ENCODE measurements around the gene UBE2M.

The UBE2M gene

DNA sequence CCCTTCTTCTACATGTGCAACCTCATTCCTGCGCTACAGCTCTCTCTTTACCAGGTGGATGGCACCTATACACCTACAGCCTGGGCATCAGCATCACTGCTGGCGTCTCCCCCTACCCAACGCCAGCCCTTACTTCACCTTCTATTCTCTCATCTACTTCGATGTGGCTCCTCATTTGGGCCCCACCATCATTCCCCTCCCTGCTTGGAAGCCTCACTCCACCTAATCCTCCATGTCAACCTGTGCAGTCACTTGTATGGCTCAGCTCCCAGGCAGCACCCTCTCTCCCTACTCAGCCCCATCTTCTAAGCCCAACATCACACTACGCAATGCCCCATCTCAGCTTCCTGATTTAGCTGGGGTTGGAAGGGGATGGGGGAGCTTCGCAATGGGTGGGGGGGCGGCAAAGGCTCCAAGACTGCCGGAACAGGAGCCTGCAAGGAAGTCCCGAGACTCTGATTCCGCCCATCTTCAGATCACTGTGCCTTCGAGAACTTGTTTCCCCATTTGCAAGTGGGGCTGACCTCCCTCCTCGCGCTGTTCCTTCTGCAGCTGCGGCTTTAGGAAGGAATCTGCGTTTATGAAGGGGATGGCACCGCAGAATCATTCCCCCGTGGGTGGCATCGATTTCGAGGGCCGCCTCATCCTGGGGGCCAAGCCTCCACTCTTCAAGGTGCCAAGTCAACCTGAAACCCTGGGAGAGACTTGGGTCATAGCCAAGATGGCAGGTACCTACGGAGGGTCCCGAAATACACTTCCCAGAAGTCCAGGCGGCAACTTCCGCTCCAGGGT lies 13.8 kb upstream of the UBE2M start:
- Histone ChIP-seq H3K27ac (ENCODE audit: low read length) (peak overlapping the region; percentile 93), H2AFZ (ENCODE audit: low read depth, low read length) (peak overlapping the region; percentile 78), H3K9ac (ENCODE audit: low read depth, low read length) (peak overlapping the region; percentile 63), H3K27me3 (ENCODE audit: insufficient read depth, low read length, poor library complexity) (no peaks in the 10 kb centered on the region), H3K36me3 (ENCODE audit: insufficient read depth, low read length) (peaks cover 29% of the 10 kb centered on the region), H3K9me3 (ENCODE audit: insufficient read depth, low read length, severe bottlenecking) (no peaks in the 10 kb centered on the region), H3K4me3 (ENCODE audit: low read depth in 1 of 2, low read length in 2 of 2) (peak overlapping the region; percentile 18 to 68; a peak in 3 of 4 replicates), H3K79me2 (ENCODE audit: insufficient read depth, low read length) (peaks cover 19% of the 10 kb centered on the region), H4K20me1 (ENCODE audit: insufficient read depth, low read length) (0 out of 2 replicates have a peak, but pooled peaks cover 4% of the 10 kb centered on the region), H3K4me2 (ENCODE audit: insufficient read depth, low read length) (peak overlapping the region; percentile 79), H3K4me1 (ENCODE audit: insufficient read depth, low read length) (peaks cover 35% of the 10 kb centered on the region)
- ATAC-seq (ENCODE audit: insufficient read depth, low read depth) (no peak), DNase-seq (no peak)
- no peak for TF ChIP-seq CTCF (IDR thresholded peaks at IDR 0.05; ENCODE audit: borderline replicate concordance, extremely low read depth, low read length, poor library complexity, severe bottlenecking)
- TF ChIP-seq EZH2 (IDR thresholded peaks at IDR 0.05; ENCODE audit: borderline replicate concordance, low read depth, low read length, severe bottlenecking), result no peak

- Histone ChIP-seq H3K9ac (ENCODE audit: low read depth, low read length) (no peak overlapping the region), H3K27ac (ENCODE audit: low read length) (no peak overlapping the region), H2AFZ (ENCODE audit: low read depth, low read length) (no peak overlapping the region), H3K4me3 (ENCODE audit: low read depth in 1 of 2, low read length in 2 of 2) (peak overlapping the region in 1 of 2 experiments; percentile 68; a peak in 1 of 4 replicates), H3K4me1 (ENCODE audit: insufficient read depth, low read length) (peaks cover 35% of the 10 kb centered on the region), H3K79me2 (ENCODE audit: insufficient read depth, low read length) (peaks cover 19% of the 10 kb centered on the region), H3K27me3 (ENCODE audit: insufficient read depth, low read length, poor library complexity) (no peaks in the 10 kb centered on the region), H3K9me3 (ENCODE audit: insufficient read depth, low read length, severe bottlenecking) (no peaks in the 10 kb centered on the region), H3K36me3 (ENCODE audit: insufficient read depth, low read length) (peaks cover 33% of the 10 kb centered on the region), H3K4me2 (ENCODE audit: insufficient read depth, low read length) (peak overlapping the region; percentile 79), H4K20me1 (ENCODE audit: insufficient read depth, low read length) (0 out of 2 replicates have a peak, but pooled peaks cover 5% of the 10 kb centered on the region)
- ATAC-seq (ENCODE audit: insufficient read depth, low read depth), result no peak
- no peak for TF ChIP-seq CTCF (IDR thresholded peaks at IDR 0.05; ENCODE audit: borderline replicate concordance, extremely low read depth, low read length, poor library complexity, severe bottlenecking)
- no peak for TF ChIP-seq EZH2 (IDR thresholded peaks at IDR 0.05; ENCODE audit: borderline replicate concordance, low read depth, low read length, severe bottlenecking)
- DNase-seq, result peak; percentile 3
Measured at GRCh38 chr19:58571575-58571947, 13.2 kb upstream of the UBE2M start.

- no peak for TF ChIP-seq CTCF (IDR thresholded peaks at IDR 0.05; ENCODE audit: borderline replicate concordance, extremely low read depth, low read length, poor library complexity, severe bottlenecking)
- Histone ChIP-seq H3K27ac (ENCODE audit: low read length) (no peak overlapping the region), H3K79me2 (ENCODE audit: insufficient read depth, low read length) (peaks cover 18% of the 10 kb centered on the region), H4K20me1 (ENCODE audit: insufficient read depth, low read length) (0 out of 2 replicates have a peak, but pooled peaks cover 5% of the 10 kb centered on the region), H3K4me1 (ENCODE audit: insufficient read depth, low read length) (peaks cover 33% of the 10 kb centered on the region), H3K36me3 (ENCODE audit: insufficient read depth, low read length) (peaks cover 33% of the 10 kb centered on the region), H3K9ac (ENCODE audit: low read depth, low read length) (no peak overlapping the region), H3K4me3 (ENCODE audit: low read depth in 1 of 2, low read length in 2 of 2) (no peak overlapping the region), H3K9me3 (ENCODE audit: insufficient read depth, low read length, severe bottlenecking) (no peaks in the 10 kb centered on the region), H2AFZ (ENCODE audit: low read depth, low read length) (no peak overlapping the region), H3K27me3 (ENCODE audit: insufficient read depth, low read length, poor library complexity) (no peaks in the 10 kb centered on the region), H3K4me2 (ENCODE audit: insufficient read depth, low read length) (peak overlapping the region; percentile 79; the same call in 1 of the 2 replicates)
- no peak for ATAC-seq (ENCODE audit: insufficient read depth, low read depth)
- DNase-seq, result peak; percentile 4
Measured at GRCh38 chr19:58570770-58571574, 12.6 kb upstream of the UBE2M start.

Data from DND-41 (cell line).